DND-41 (cell line): ENCODE measurements around the gene CCDC138.

Experiments used
- EZH2 ChIP-seq: IDR thresholded peaks from 3 replicates; pipeline ENCODE4 v1.6.1; 2012; ENCODE audit warnings: borderline replicate concordance, low read depth, mild to moderate bottlenecking, moderate library complexity, low read length, inconsistent platforms; ENCODE audit not compliant: severe bottlenecking
- TF ChIP-seq, protein P1 (sequence below): IDR thresholded peaks from 2 replicates; pipeline ENCODE4 v1.5.1; 2012; ENCODE audit warnings: borderline replicate concordance, low read length, moderate library complexity, mild to moderate bottlenecking; ENCODE audit not compliant: poor library complexity, severe bottlenecking; ENCODE audit errors: extremely low read depth

DNA sequence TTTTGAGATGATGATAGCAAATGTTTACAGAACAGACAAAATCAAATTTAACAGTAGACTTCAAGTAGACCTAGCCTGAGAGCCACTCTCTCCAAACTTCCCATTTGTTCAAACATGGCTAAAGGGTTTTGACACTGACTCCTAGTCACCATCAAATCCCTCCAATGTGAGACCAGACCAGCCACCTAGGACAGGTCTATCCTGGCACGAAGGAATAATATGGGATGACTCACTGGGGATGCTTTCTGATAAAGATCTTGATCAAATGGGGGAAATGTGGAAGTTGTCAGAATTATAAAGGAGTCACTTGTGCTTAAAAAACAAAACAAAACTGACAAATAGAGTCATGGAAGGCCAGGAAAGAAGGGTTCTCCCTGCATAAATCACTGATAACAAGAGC lies 106.7 kb downstream of the CCDC138 start:
- TF ChIP-seq, protein P1, sequence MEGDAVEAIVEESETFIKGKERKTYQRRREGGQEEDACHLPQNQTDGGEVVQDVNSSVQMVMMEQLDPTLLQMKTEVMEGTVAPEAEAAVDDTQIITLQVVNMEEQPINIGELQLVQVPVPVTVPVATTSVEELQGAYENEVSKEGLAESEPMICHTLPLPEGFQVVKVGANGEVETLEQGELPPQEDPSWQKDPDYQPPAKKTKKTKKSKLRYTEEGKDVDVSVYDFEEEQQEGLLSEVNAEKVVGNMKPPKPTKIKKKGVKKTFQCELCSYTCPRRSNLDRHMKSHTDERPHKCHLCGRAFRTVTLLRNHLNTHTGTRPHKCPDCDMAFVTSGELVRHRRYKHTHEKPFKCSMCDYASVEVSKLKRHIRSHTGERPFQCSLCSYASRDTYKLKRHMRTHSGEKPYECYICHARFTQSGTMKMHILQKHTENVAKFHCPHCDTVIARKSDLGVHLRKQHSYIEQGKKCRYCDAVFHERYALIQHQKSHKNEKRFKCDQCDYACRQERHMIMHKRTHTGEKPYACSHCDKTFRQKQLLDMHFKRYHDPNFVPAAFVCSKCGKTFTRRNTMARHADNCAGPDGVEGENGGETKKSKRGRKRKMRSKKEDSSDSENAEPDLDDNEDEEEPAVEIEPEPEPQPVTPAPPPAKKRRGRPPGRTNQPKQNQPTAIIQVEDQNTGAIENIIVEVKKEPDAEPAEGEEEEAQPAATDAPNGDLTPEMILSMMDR: no peak
- TF ChIP-seq EZH2: no peak
